MM.1S (cell line): ENCODE data around the gene PDE11A.

Experiments
- DNase-seq: peaks from one replicate; pipeline ENCODE4 v3.0.0-alpha.2; 2015
- H2AFZ ChIP-seq: fragments of 300-600 bp; sonication (generic); 2 replicates; pipeline ENCODE4 v1.6.0; 2016; ENCODE audit warnings: antibody characterized with exemption, low read length
- H3F3A ChIP-seq: fragments of 300-600 bp; sonication (generic); 2 replicates; pipeline ENCODE4 v1.6.1; 2016; ENCODE audit warnings: mild to moderate bottlenecking, antibody characterized with exemption, low read length, moderate library complexity, mixed read lengths; ENCODE audit not compliant: insufficient read depth
- H3K27ac ChIP-seq: fragments of 300-600 bp; sonication (generic); 2 replicates; pipeline ENCODE4 v1.5.1; 2016; ENCODE audit warnings: mild to moderate bottlenecking, low read length
- H3K27me3 ChIP-seq: fragments of 300-600 bp; sonication (generic); replicated peaks from 2 replicates; pipeline ENCODE4 v1.6.0; 2016; ENCODE audit warnings: low read length; ENCODE audit not compliant: insufficient read depth
- H3K36me3 ChIP-seq: fragments of 300-600 bp; sonication (generic); replicated peaks from 2 replicates; pipeline ENCODE4 v1.6.1; 2016; ENCODE audit warnings: mild to moderate bottlenecking, low read length, mixed read lengths; ENCODE audit not compliant: insufficient read depth
- H3K4me1 ChIP-seq: fragments of 300-600 bp; sonication (generic); 2 replicates; pipeline ENCODE4 v1.6.1; 2016; ENCODE audit warnings: low read length, mixed read lengths
- H3K4me2 ChIP-seq: fragments of 300-600 bp; sonication (generic); 2 replicates; pipeline ENCODE4 v1.6.0; 2016; ENCODE audit warnings: low read depth, low read length
- H3K4me3 ChIP-seq: fragments of 300-600 bp; sonication (generic); 2 replicates; pipeline ENCODE4 v1.5.1; 2016; ENCODE audit warnings: low read length, mixed read lengths
- H3K79me2 ChIP-seq: fragments of 300-600 bp; sonication (generic); 2 replicates; pipeline ENCODE4 v1.6.1; 2016; ENCODE audit warnings: mixed run types, low read length, mixed read lengths
- H3K9ac ChIP-seq: fragments of 300-600 bp; sonication (generic); 2 replicates; pipeline ENCODE4 v1.6.1; 2016; ENCODE audit warnings: low read length, mixed read lengths
- H3K9me2 ChIP-seq: fragments of 300-600 bp; sonication (generic); replicated peaks from 2 replicates; pipeline ENCODE4 v1.6.1; 2016; ENCODE audit warnings: mild to moderate bottlenecking, low read length, mixed read lengths; ENCODE audit not compliant: insufficient read depth
- H3K9me3 ChIP-seq: fragments of 300-600 bp; sonication (generic); replicated peaks from 2 replicates; pipeline ENCODE4 v1.6.1; 2016; ENCODE audit warnings: mild to moderate bottlenecking, low read length, mixed read lengths; ENCODE audit not compliant: insufficient read depth
- H4K20me1 ChIP-seq: fragments of 300-600 bp; sonication (generic); 2 replicates; pipeline ENCODE4 v1.6.1; 2016; ENCODE audit warnings: mild to moderate bottlenecking, low read length, moderate library complexity, mixed read lengths; ENCODE audit not compliant: insufficient read depth
- CTCF ChIP-seq: fragments of 300-600 bp; sonication (generic); IDR thresholded peaks from 2 replicates; pipeline ENCODE4 v1.5.1; 2016; ENCODE audit warnings: antibody characterized with exemption, low read length, mixed read lengths
- EZH2 ChIP-seq: fragments of 300-600 bp; sonication (generic); optimal IDR thresholded peaks from 2 replicates; pipeline ENCODE3; 2017; ENCODE audit warnings: low read depth, mild to moderate bottlenecking, antibody characterized with exemption, low read length, mixed read lengths
- EZH2phosphoT487 ChIP-seq: fragments of 300-600 bp; sonication (generic); IDR thresholded peaks from 2 replicates; pipeline ENCODE4 v1.6.1; 2018; ENCODE audit warnings: antibody characterized with exemption, low read length

Gene PDE11A

DNA sequence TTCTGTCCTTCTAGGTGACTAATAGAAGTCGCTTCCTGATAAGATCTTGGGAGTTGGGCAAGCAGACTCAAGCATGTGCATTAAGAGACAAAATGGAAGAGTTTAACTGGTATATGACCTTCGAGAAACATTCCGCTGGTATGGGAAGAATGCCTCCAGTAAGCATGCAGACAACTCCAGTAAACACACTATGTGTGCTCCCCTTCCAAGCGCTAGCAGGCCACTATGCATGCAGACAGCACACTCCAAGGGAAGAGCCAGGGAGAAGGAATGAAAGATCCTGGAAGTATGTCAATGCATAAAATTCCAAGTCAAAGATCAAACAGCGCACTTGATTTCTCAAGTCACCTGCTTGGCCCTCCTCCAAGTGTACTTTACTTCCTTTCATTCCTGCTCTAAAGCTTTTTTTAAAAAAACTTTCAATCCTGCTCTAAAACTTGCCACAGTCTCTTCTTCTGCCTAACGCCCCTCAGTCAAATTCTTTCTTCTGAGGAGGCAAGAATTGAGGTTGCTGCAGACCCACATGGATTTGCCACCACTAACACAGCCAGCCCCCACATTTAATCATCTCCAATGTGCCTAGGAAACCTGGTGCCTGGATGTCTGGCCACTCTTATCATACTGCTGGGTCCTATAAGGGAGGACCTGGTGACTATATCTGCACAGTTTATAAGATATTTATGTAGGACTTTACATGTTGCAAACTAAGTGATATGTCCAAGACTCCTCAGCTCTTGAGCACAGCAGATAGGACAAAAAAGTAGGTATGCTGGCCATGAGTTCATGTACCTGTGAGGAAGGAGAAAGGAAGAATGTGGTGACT is 239.8 kb downstream of the PDE11A start:
- no peak overlapping the region for H2AFZ ChIP-seq
- no peaks in the 10 kb centered on the region for H3K4me1 ChIP-seq
- no peak overlapping the region for H3K27ac ChIP-seq
- no peaks in the 10 kb centered on the region for H3K9me3 ChIP-seq
- no peaks in the 10 kb centered on the region for H3K36me3 ChIP-seq
- no peaks in the 10 kb centered on the region for H3F3A ChIP-seq
- H4K20me1 ChIP-seq = no peaks in the 10 kb centered on the region
- no peaks in the 10 kb centered on the region for H3K9me2 ChIP-seq
- H3K27me3 ChIP-seq = no peaks in the 10 kb centered on the region
- no peak overlapping the region for H3K4me3 ChIP-seq
- H3K9ac ChIP-seq = no peak overlapping the region
- DNase-seq = no peak
- H3K4me2 ChIP-seq = no peak overlapping the region
- TF ChIP-seq CTCF (no peak), EZH2phosphoT487 (no peak), EZH2 (no peak)
- no peaks in the 10 kb centered on the region for H3K79me2 ChIP-seq

- Histone ChIP-seq H3K79me2 (no peaks in the 10 kb centered on the region), H3K36me3 (no peaks in the 10 kb centered on the region), H3K9ac (no peak overlapping the region), H3K27me3 (no peaks in the 10 kb centered on the region), H4K20me1 (no peaks in the 10 kb centered on the region), H3K9me3 (no peaks in the 10 kb centered on the region), H3K4me3 (no peak overlapping the region), H3K9me2 (no peaks in the 10 kb centered on the region), H2AFZ (no peak overlapping the region), H3K27ac (no peak overlapping the region), H3K4me1 (no peaks in the 10 kb centered on the region), H3F3A (no peaks in the 10 kb centered on the region), H3K4me2 (no peak overlapping the region)
- no peak for TF ChIP-seq EZH2phosphoT487
- no peak for TF ChIP-seq CTCF
- no peak for TF ChIP-seq EZH2
- DNase-seq = no peak
Measured at GRCh38 chr2:177830881-177831386, 241.6 kb downstream of the PDE11A start.

DNA sequence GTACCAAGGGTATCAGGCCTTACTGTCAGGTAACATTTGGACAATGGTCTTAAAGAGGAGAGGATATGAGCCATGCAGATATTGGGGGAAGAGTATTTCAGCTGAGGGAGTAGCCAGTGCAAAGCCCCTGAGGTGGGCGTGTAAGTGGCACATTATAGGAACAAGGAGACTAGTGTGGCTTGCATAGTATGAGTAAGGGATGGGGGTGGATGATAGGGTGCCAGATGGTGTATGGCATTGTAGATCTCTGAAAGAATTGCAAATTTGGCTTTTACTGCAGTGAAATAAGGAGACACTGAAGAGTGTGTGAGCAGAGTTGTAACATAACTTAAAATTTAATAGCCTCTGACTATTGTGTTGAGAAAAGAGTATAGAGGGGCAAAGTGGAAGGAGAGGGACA is 244.0 kb downstream of the PDE11A start:
- no peak overlapping the region for H3K4me3 ChIP-seq
- no peaks in the 10 kb centered on the region for H3K4me1 ChIP-seq
- H3K79me2 ChIP-seq = no peaks in the 10 kb centered on the region
- no peaks in the 10 kb centered on the region for H4K20me1 ChIP-seq
- no peak for TF ChIP-seq CTCF
- no peak for TF ChIP-seq EZH2
- no peak for TF ChIP-seq EZH2phosphoT487
- no peaks in the 10 kb centered on the region for H3K36me3 ChIP-seq
- H3K27me3 ChIP-seq = no peaks in the 10 kb centered on the region
- DNase-seq = no peak
- H2AFZ ChIP-seq = no peak overlapping the region
- no peaks in the 10 kb centered on the region for H3F3A ChIP-seq
- H3K9me3 ChIP-seq = no peaks in the 10 kb centered on the region
- no peak overlapping the region for H3K9ac ChIP-seq
- H3K4me2 ChIP-seq = no peak overlapping the region
- H3K9me2 ChIP-seq = no peaks in the 10 kb centered on the region
- no peak overlapping the region for H3K27ac ChIP-seq
